Heart left ventricle (tissue), 16 donors: ENCODE results near the gene DPP10. TPM values are rescaled to one million over a fixed set of nuclear protein-coding genes. Genes with fewer than 3 reads are reported as not detected.

Experiments
- ATAC-seq, 4 donors: fragments of 200-7000 bp; cut with Tn5 transposase; one replicate each; pipeline ENCODE4 v1.9.1; 2020 to 2022; ENCODE audit warnings: moderate library complexity in 4 of 4, mild to moderate bottlenecking in 3 of 4, moderate number of reproducible peaks in 1 of 4
- DNase-seq, 5 donors: peaks; one replicate each; pipeline ENCODE4 v3.0.0-alpha.2; 2020
- H3K27ac ChIP-seq, 12 donors: fragments of 200-600 bp; sonication (generic) in 4 of 12; one replicate each; pipeline versions ENCODE4 v1.5.0 to v1.8.0; 2016 to 2022; ENCODE audit warnings: mild to moderate bottlenecking in 2 of 12
- H3K27me3 ChIP-seq, 9 donors: fragments of 200-600 bp; sonication (generic) in 2 of 9; one replicate each; pipeline versions ENCODE4 v1.5.1 to v1.8.0; 2016 to 2022; ENCODE audit warnings: mild to moderate bottlenecking in 3 of 9
- H3K36me3 ChIP-seq, 9 donors: fragments of 200-600 bp; sonication (generic) in 2 of 9; one replicate each; pipeline versions ENCODE4 v1.5.0 to v1.8.0; 2018 to 2022; ENCODE audit warnings: mild to moderate bottlenecking in 2 of 9
- H3K4me1 ChIP-seq, 12 donors: fragments of 200-600 bp; sonication (generic) in 4 of 12; one replicate each; pipeline versions ENCODE4 v1.5.0 to v1.8.0; 2016 to 2022; ENCODE audit warnings: mild to moderate bottlenecking in 3 of 12
- H3K4me3 ChIP-seq, 12 donors: fragments of 200-600 bp; sonication (generic) in 4 of 12; one replicate each; pipeline versions ENCODE4 v1.5.0 to v1.8.0; 2017 to 2022; ENCODE audit warnings: mild to moderate bottlenecking in 9 of 12, moderate library complexity in 4 of 12
- H3K9me3 ChIP-seq, 12 donors: fragments of 200-600 bp; sonication (generic) in 4 of 12; one replicate each; pipeline versions ENCODE4 v1.5.0 to v1.8.0; 2016 to 2022; ENCODE audit warnings: mild to moderate bottlenecking in 1 of 12
- POLR2A ChIP-seq, 2 donors: fragments of 450-650 bp; IDR thresholded peaks; one replicate each; pipeline ENCODE4 v1.6.1; 2017; ENCODE audit warnings: antibody characterized with exemption in 2 of 2, mild to moderate bottlenecking in 2 of 2, moderate library complexity in 2 of 2
- whole genome bisulfite sequencing, 4 donors: extraction: QIAGEN DNeasy Blood & Tissue Kit in 2 of 4; methylation state at CpG; one replicate each; pipeline versions ENCODE4 v1.1.5 to v1.1.7; 2013 to 2018; 5-methylcytosine and 5-hydroxymethylcytosine counted together
- intact Hi-C, 10 donors: fragments of 100-400 bp; cut with DNase I; formaldehyde crosslinking; loops; one replicate each; pipeline versions ENCODE4 v1.11.1 to v1.14.2; 2022
- polyA plus RNA-seq, 2 donors: library from polyadenylated mRNA; stranded (reverse); fragments of 200-250 nt; gene quantifications; one replicate each; pipeline ENCODE4 v1.2.3, GENCODE V29; 2013
- total RNA-seq, 9 donors: library from RNA; depleted of rRNA in 2 of 9; stranded (reverse); fragments of >200 nt in 2 of 9; fragmentation: NEBNext Ultra II Directional in 3 of 9; extraction: Animal tissue kit (Norgen Biotek cat#: 25700) in 3 of 9; gene quantifications; one replicate each; pipeline versions ENCODE4 v1.1.0 to v1.2.4, GENCODE V29; 2016 to 2023
- TF ChIP-seq, protein P1 (sequence below), 12 donors: fragments of 200-600 bp; sonication (generic) in 4 of 12; IDR thresholded peaks; one replicate each; pipeline versions ENCODE4 v1.5.0 to v1.8.0; 2018 to 2022; ENCODE audit warnings: antibody characterized with exemption in 12 of 12, mild to moderate bottlenecking in 5 of 12
- donor health status: ischemic (EF 13 %, LVEDD 7.1; RV severe dilation, severe dysfunction).
- donor health status: healthy with polysubstance abuse.
- donor health status: DM: no; HTN: yes; CAD: no.
- donor health status: DM: no; HTN: no; CAD: no.
- donor health status: ischemic (EF 25% LVEDD 6.9; RV normal size, moderate dysfunction).
- donor health status: ischemic (EF 25% LVEDD 5.7; RV mildly dilated, moderate dysfunction).
- donor health status: healthy.
- donor health status: DM: yes; HTN: yes; CAD: no.
- donor health status: ischemic (EF 35%, LVEDD 5.7; RV mildly dilated, moderate dysfunction).
- donor health status: nonischemic (EF 11% LVEDD 7.7; RV severe dilation, severe dysfunction).
- donor health status: DM: yes; HTN: yes; CAD: no.
- donor health status: PGD.
- donor health status: ischemic (EF 29% LVEDD 5.4; RV normal size, mild dysfunction).
- donor health status: nonischemic (EF 23%, LVEDD 6.1; RV moderate dilation, normal function).

The DPP10 gene
- total and polyA plus RNA-seq, 11 donors = 0.88 TPM; not detected in 10

DNA sequence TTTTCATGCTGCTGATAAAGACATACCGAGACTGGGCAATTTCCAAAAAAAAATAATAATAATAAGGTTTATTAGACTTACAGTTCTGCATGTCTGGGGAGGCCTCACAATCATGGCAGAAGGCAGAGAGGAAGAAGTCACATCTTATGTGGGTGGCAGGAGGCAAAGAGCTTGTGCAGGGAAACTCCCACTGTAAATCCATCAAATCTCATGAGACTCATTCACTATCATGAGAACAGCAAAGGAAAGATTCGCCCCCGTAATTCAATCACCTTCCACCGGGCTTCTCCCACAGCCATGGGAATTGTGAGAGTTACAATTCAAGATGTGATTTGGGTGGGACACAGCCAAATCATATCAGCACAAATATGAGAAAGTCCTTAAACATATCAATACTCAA lies 1314.8 kb downstream of the DPP10 start:
- no peak for TF ChIP-seq POLR2A (IDR thresholded peaks at IDR 0.05)
- TF ChIP-seq, protein P1, sequence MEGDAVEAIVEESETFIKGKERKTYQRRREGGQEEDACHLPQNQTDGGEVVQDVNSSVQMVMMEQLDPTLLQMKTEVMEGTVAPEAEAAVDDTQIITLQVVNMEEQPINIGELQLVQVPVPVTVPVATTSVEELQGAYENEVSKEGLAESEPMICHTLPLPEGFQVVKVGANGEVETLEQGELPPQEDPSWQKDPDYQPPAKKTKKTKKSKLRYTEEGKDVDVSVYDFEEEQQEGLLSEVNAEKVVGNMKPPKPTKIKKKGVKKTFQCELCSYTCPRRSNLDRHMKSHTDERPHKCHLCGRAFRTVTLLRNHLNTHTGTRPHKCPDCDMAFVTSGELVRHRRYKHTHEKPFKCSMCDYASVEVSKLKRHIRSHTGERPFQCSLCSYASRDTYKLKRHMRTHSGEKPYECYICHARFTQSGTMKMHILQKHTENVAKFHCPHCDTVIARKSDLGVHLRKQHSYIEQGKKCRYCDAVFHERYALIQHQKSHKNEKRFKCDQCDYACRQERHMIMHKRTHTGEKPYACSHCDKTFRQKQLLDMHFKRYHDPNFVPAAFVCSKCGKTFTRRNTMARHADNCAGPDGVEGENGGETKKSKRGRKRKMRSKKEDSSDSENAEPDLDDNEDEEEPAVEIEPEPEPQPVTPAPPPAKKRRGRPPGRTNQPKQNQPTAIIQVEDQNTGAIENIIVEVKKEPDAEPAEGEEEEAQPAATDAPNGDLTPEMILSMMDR (IDR thresholded peaks at IDR 0.05) = no peak
- H3K27me3 ChIP-seq = no peaks in the 10 kb centered on the region
- DNase-seq (no peak), ATAC-seq (no peak)
- H3K27ac ChIP-seq = no peak overlapping the region
- H3K4me1 ChIP-seq = no peaks in the 10 kb centered on the region
- intact Hi-C loops = no loop called here
- H3K36me3 ChIP-seq = no peaks in the 10 kb centered on the region
- peaks cover 0 to 7% (median 0%) of the 10 kb centered on the region in 12 donors for H3K9me3 ChIP-seq
- 71 to 89% (median 78%) methylated on average over 4 of the region's 4 CpGs for WGBS, 4 donors
- H3K4me3 ChIP-seq = no peak overlapping the region

DNA sequence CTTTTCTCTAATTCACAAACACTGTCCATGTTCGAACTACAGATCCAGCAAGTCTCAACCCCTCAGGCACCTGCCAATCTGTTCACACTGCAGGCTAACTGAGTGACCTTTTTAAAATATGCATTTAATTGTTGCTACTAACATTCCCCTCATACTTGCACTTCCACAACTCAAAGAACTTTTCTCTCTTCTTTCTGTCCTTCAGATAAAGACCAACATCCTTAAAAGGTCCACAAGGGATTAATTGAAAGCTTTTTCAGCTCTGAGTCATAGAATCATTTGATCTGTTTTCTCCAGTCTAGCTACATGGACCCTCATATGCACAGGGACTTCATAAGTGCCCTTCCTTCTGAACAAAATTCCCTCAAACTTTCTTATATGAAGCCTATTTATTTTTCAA lies 1321.2 kb downstream of the DPP10 start:
- H3K4me3 ChIP-seq = no peak overlapping the region
- H3K9me3 ChIP-seq = no peaks in the 10 kb centered on the region
- no peaks in the 10 kb centered on the region for H3K27me3 ChIP-seq
- WGBS, 4 donors = 39 to 67% (median 45%) methylated on average over 1 of the region's 1 CpG
- no peaks in the 10 kb centered on the region for H3K36me3 ChIP-seq
- no peak overlapping the region for H3K27ac ChIP-seq
- intact Hi-C loops = no loop called here
- DNase-seq (no peak), ATAC-seq (no peak)
- TF ChIP-seq POLR2A (IDR thresholded peaks at IDR 0.05) = no peak
- H3K4me1 ChIP-seq = no peaks in the 10 kb centered on the region

DNA sequence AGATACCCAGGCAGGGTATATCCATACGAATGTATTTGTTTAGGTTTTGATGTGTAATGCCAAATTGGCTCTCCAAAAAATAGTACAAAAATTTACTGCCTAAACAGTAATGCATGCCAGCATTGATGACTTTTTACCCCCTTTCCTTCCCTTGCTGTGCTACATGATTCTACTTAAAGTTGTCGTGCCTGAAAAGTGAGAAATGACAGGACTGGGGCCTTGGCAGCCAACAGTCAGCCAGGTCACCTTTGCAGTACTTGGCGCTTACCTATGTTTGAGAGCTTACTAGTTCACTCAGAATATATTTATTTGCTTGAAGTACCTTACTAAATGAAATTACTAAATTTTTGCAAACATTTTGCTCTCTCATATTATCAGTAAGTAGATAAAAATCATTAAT lies 1329.1 kb downstream of the DPP10 start:
- no peak overlapping the region for H3K4me3 ChIP-seq
- peaks cover 0 to 8% (median 0%) of the 10 kb centered on the region in 12 donors for H3K4me1 ChIP-seq
- no peak overlapping the region for H3K27ac ChIP-seq
- H3K27me3 ChIP-seq = no peaks in the 10 kb centered on the region
- 42 to 61% (median 51%) methylated on average over 3 of the region's 3 CpGs for WGBS, 4 donors
- TF ChIP-seq, protein P1 (IDR thresholded peaks at IDR 0.05) = no peak
- TF ChIP-seq POLR2A (IDR thresholded peaks at IDR 0.05) = no peak
- ATAC-seq = peak; percentile 86 to 96 (median 92)
- DNase-seq = peak in 4 of 5 donors; percentile 7 to 51 (median 32)
- intact Hi-C loops = no loop called here
- no peaks in the 10 kb centered on the region for H3K9me3 ChIP-seq
- H3K36me3 ChIP-seq = no peaks in the 10 kb centered on the region

DNA sequence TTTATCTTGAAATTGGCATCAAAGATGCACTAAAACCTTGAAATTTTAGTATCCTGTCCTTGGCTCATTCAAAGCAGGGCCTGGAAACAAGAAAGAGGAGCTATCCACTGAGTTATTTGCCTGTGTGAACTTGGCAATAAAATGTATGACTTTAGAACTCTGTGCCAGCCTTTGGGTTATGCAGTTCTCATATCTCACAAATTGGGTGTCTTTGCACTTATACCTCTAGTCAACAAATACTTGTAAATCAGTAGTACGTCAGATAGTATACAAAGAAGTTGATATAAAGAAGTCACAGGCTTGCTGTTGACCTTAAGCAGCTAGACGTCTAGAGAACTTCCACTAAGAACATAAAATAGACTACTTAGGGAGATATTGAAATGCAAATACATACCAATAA lies 1331.9 kb downstream of the DPP10 start:
- TF ChIP-seq, protein P1 (IDR thresholded peaks at IDR 0.05) = no peak
- TF ChIP-seq POLR2A (IDR thresholded peaks at IDR 0.05) = no peak

DNA sequence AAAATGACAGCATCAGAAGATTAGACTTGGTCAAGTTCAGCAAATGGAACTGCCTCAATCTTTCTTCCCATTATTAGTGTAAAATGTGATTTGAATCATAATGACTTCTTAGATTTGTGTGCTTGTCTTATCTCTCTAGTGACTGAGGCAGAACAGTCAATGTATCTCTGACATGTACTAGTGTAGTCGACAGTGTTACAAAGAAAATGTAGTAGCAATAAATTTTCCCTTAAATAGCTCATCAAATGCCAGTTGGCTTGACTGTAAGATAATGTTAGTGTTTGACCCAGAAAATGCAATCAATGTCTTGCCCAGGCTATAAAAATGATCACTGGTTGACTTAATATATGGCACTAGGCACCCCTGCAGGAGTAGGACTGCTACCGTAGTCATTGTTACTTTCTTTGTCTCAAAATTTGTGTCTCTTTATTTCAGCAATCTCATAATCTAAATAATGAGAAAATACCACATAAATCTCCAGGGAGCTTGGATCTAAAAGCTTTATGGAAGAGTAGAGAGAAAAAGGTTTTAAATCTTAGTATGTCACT lies 1336.7 kb downstream of the DPP10 start:
- Histone ChIP-seq H3K4me1 (peaks cover 0 to 7% (median 0%) of the 10 kb centered on the region in 12 donors), H3K9me3 (peaks cover 0 to 5% (median 0%) of the 10 kb centered on the region in 12 donors), H3K36me3 (no peaks in the 10 kb centered on the region), H3K27ac (no peak overlapping the region), H3K27me3 (no peaks in the 10 kb centered on the region), H3K4me3 (no peak overlapping the region)
- ATAC-seq (no peak), DNase-seq (no peak)
- intact Hi-C loops = no loop called here
- TF ChIP-seq, protein P1 (IDR thresholded peaks at IDR 0.05) = no peak
- no peak for TF ChIP-seq POLR2A (IDR thresholded peaks at IDR 0.05)
- WGBS, 4 donors = 76 to 81% (median 79%) methylated on average over 2 of the region's 2 CpGs

More for the DNA sequence above, 1331.9 kb downstream of the DPP10 start:
- no peak for DNase-seq
- Histone ChIP-seq H3K36me3 (no peaks in the 10 kb centered on the region), H3K4me3 (no peak overlapping the region), H3K9me3 (peaks cover 0 to 2% (median 0%) of the 10 kb centered on the region in 12 donors), H3K4me1 (peaks cover 0 to 8% (median 0%) of the 10 kb centered on the region in 12 donors), H3K27ac (no peak overlapping the region), H3K27me3 (no peaks in the 10 kb centered on the region)
- 25 to 39% (median 34%) methylated on average over 2 of the region's 2 CpGs for WGBS, 4 donors
- intact Hi-C loops = no loop called here
- peak in 1 of 4 donors; percentile 28 for ATAC-seq
